Gastroesophageal sphincter (tissue), 4 donors: ENCODE results near the gene TNFAIP8L2. TPM values are rescaled to one million over a fixed set of nuclear protein-coding genes. Genes with fewer than 3 reads are reported as not detected.

ENCODE experiments used
- ATAC-seq: fragments of 150-250 bp; one replicate; pipeline ENCODE4 v1.9.1; 2016; ENCODE audit warnings: mild to moderate bottlenecking, moderate library complexity
- H3K27ac ChIP-seq, 4 donors: fragments of 200-600 bp; sonication (generic) in 3 of 4; 1 replicate in 3 of 4; 2 replicates in 1 of 4; pipeline ENCODE4 v1.5.1; 2016 to 2019
- H3K27me3 ChIP-seq: fragments of 200-600 bp; sonication (generic); one replicate; pipeline ENCODE4 v1.5.1; 2019
- H3K36me3 ChIP-seq, 2 donors: fragments of 200-600 bp; sonication (generic); one replicate each; pipeline ENCODE4 v1.5.1; 2019; ENCODE audit warnings: control low read depth in 1 of 2
- H3K4me1 ChIP-seq, 3 donors: fragments of 200-600 bp; sonication (generic); 1 replicate in 2 of 3; 2 replicates in 1 of 3; pipeline ENCODE4 v1.5.1; 2016 to 2019; ENCODE audit warnings: control low read depth in 2 of 3
- H3K4me3 ChIP-seq, 2 donors: fragments of 200-600 bp; sonication (generic); one replicate each; pipeline ENCODE4 v1.5.1; 2019; ENCODE audit warnings: mild to moderate bottlenecking in 1 of 2, moderate library complexity in 1 of 2
- H3K9me3 ChIP-seq, 3 donors: fragments of 200-600 bp; sonication (generic); one replicate each; pipeline ENCODE4 v1.5.1; 2017 to 2019; ENCODE audit warnings: control low read depth in 2 of 3
- CTCF ChIP-seq, 4 experiments: fragments of 200-600 bp in 2 of 4; fragments of 450-650 bp in 2 of 4; sonication (generic) in 1 of 4; IDR thresholded peaks; one replicate each; pipeline ENCODE4 v1.5.1; 2017 to 2019; ENCODE audit warnings: antibody characterized with exemption in 4 of 4, mild to moderate bottlenecking in 2 of 4, moderate library complexity in 2 of 4
- EP300 ChIP-seq: sonication (generic); formaldehyde crosslinking; IDR thresholded peaks from one replicate; pipeline ENCODE4 v1.6.1; 2017; ENCODE audit warnings: antibody characterized with exemption, mild to moderate bottlenecking
- POLR2A ChIP-seq, 2 donors: fragments of 450-650 bp; IDR thresholded peaks; one replicate each; pipeline ENCODE4 v1.6.1; 2017; ENCODE audit warnings: antibody characterized with exemption in 2 of 2, mild to moderate bottlenecking in 2 of 2, moderate library complexity in 1 of 2
- POLR2AphosphoS5 ChIP-seq: sonication (generic); formaldehyde crosslinking; IDR thresholded peaks from one replicate; pipeline ENCODE4 v1.6.1; 2017; ENCODE audit warnings: antibody characterized with exemption
- WGBS, 2 donors: methylation state at CpG; one replicate each; pipeline ENCODE4 v1.1.5; 2018; ENCODE audit warnings: low coverage in 1 of 2; 5-methylcytosine and 5-hydroxymethylcytosine counted together
- total RNA-seq, 4 donors: library from RNA; depleted of rRNA; stranded (reverse); fragments of >200 nt; gene quantifications; one replicate each; pipeline ENCODE4 v1.1.0, GENCODE V29; 2016

The TNFAIP8L2 gene
- total RNA-seq: 1 to 10 TPM in 3 of 4 donors, under 1 TPM in 1; 0.85 to 7.2 (median 4.4) TPM

DNA sequence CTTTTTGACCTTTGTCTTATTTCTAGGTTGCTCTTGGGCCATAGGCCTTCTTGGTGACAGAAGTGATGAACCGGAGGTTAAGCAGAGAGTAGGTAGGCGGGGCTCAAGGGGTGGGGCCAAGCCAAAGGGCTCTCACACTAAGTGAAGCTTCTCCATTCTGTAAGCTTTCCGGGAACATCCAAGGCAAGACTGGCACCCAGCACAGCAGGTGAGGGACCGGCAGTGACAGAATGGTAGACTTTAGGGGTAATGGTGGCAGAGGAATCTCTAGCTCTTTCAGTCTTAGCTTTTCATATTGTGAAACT is at the start of gene TNFAIP8L2:
Gene TNFAIP8L2, plus strand, starts transcription at position 135 of the 305 bp plus-strand sequence. CDS start 2,049 bp downstream, outside the sequence.
- H3K27me3 ChIP-seq: no peaks in the 10 kb centered on the region
- peaks cover 0 to 25% (median 0%) of the 10 kb centered on the region in 3 donors for H3K4me1 ChIP-seq
- peak within 1 kb of the TSS in 2 of 4 donors; percentile 24 to 48 for H3K27ac ChIP-seq
- no peak for ATAC-seq
- peaks cover 0 to 58% of the 10 kb centered on the region in 2 donors for H3K36me3 ChIP-seq
- 66 to 90% methylated on average over 2 to 3 of the region's 4 CpGs for WGBS, 2 donors
- peak within 1 kb of the TSS in 1 of 2 donors; percentile 38 for H3K4me3 ChIP-seq
- H3K9me3 ChIP-seq: no peaks in the 10 kb centered on the region
- TF ChIP-seq EP300: no peak
- no peak for TF ChIP-seq CTCF (IDR thresholded peaks at IDR 0.05)
- no peak for TF ChIP-seq POLR2A (IDR thresholded peaks at IDR 0.05)
- no peak for TF ChIP-seq POLR2AphosphoS5

GRCh38 chr1:151106894-151107293 is 49.6 kb upstream of the TNFAIP8L2 start:
- Histone ChIP-seq H3K9me3 (no peaks in the 10 kb centered on the region), H3K27ac (no peak overlapping the region), H3K4me1 (no peaks in the 10 kb centered on the region), H3K36me3 (peaks cover 0 to 81% of the 10 kb centered on the region in 2 donors), H3K27me3 (no peaks in the 10 kb centered on the region), H3K4me3 (no peak overlapping the region)
- 60 to 64% methylated on average over 2 of the region's 2 CpGs for WGBS, 2 donors
- ATAC-seq: no peak
- TF ChIP-seq POLR2AphosphoS5 (no peak), EP300 (no peak), CTCF (IDR thresholded peaks at IDR 0.05) (no peak), POLR2A (IDR thresholded peaks at IDR 0.05) (no peak)

- ATAC-seq: no peak
- Histone ChIP-seq H3K27ac (no peak overlapping the region), H3K36me3 (peaks cover 0 to 90% of the 10 kb centered on the region in 2 donors), H3K9me3 (no peaks in the 10 kb centered on the region), H3K4me1 (no peaks in the 10 kb centered on the region), H3K27me3 (no peaks in the 10 kb centered on the region), H3K4me3 (no peak overlapping the region)
- 91 to 93% methylated on average over 3 to 4 of the region's 5 CpGs for WGBS, 2 donors
- TF ChIP-seq EP300 (no peak), POLR2AphosphoS5 (no peak), CTCF (IDR thresholded peaks at IDR 0.05) (no peak), POLR2A (IDR thresholded peaks at IDR 0.05) (no peak)
These were observed 48.1 kb upstream of the TNFAIP8L2 start for GRCh38 chr1:151108331-151108730.

DNA sequence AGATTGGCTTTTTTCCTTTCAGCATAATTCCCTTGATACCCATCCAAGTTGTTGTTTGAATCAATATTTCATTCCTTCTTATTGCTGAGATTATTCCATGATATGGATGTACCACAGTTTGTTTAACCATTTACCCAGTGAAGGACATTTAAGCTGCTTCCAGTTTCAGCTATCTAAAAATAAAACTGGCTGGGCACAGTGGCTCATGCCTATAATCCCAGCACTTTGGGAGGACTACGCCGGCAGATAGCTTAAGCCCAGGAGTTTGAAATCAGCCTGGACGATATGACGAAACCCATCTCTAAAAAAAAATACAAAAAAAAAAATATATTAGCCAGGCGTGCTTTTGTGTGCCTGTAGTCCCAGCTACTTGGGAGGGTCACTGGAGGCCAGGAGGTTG is 42.6 kb upstream of the TNFAIP8L2 start:
- Histone ChIP-seq H3K4me1 (no peaks in the 10 kb centered on the region), H3K27me3 (no peaks in the 10 kb centered on the region), H3K27ac (no peak overlapping the region), H3K4me3 (no peak overlapping the region), H3K36me3 (peaks cover 0 to 91% of the 10 kb centered on the region in 2 donors), H3K9me3 (no peaks in the 10 kb centered on the region)
- no peak for TF ChIP-seq POLR2AphosphoS5
- no peak for TF ChIP-seq POLR2A (IDR thresholded peaks at IDR 0.05)
- TF ChIP-seq EP300: no peak
- no peak for TF ChIP-seq CTCF (IDR thresholded peaks at IDR 0.05)
- WGBS, 2 donors: 100% methylated on average over 2 to 3 of the region's 5 CpGs
- no peak for ATAC-seq

DNA sequence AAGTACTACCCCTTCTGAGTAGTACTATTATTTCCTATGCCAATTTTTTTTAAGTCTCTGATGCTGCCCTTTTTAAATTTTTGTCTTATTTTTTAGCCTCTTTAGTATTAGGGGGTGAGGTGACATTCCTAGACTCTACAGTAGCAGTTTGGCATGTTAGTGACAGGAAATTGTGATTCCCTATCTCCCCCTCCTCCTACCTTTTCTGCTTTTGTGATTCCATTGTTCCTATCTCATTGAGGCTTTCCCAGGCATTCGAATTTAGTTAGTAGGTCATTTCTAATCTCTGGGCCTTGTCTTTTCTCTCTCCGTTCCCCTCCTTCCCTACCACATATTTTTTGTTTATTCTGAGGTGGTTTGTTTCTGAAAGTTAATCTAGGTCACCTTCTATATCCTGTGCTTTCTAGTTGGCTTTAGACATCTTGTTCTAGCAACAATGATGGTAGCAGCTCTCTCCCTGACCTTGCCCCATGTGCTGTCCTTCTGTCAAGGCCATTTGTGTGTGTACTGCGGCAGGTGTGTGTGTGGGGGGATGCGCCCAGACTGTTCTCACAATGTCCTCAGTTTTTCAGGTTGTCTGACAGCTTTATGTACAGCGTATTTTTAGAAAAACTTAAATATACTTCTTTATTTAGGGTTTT is 31.6 kb upstream of the TNFAIP8L2 start:
- no peak overlapping the region for H3K27ac ChIP-seq
- no peaks in the 10 kb centered on the region for H3K9me3 ChIP-seq
- H3K36me3 ChIP-seq: peaks cover 0 to 55% of the 10 kb centered on the region in 2 donors
- WGBS, 2 donors: 76 to 77% methylated on average over 5 of the region's 5 CpGs
- no peak overlapping the region for H3K4me3 ChIP-seq
- TF ChIP-seq CTCF (IDR thresholded peaks at IDR 0.05): no peak
- no peak for TF ChIP-seq POLR2A (IDR thresholded peaks at IDR 0.05)
- TF ChIP-seq EP300: no peak
- TF ChIP-seq POLR2AphosphoS5: no peak
- no peaks in the 10 kb centered on the region for H3K4me1 ChIP-seq
- ATAC-seq: no peak
- H3K27me3 ChIP-seq: no peaks in the 10 kb centered on the region
